CD8-positive, alpha-beta memory T cell (primary cell): ENCODE results near the gene HERC4. TPM values are rescaled to one million over a fixed set of nuclear protein-coding genes. Genes with fewer than 3 reads are reported as not detected.

ENCODE experiments used
- CTCF ChIA-PET: fragments of 350-600 bp; sonication (Branson Sonifier 250); formaldehyde crosslinking; loops from one replicate; lab custom pipeline; 2021; ENCODE audit warnings: antibody characterized with exemption; lab: Charles Lee
- POLR2A ChIA-PET: fragments of 350-600 bp; sonication (Branson Sonifier 250); formaldehyde crosslinking; loops from one replicate; lab custom pipeline; 2021; ENCODE audit warnings: antibody characterized with exemption; lab: Charles Lee
- DNase-seq, 5 donors: peaks; one replicate each; pipeline versions ENCODE4 v3.0.0 to v3.0.0-alpha.2; 2020 to 2022; ENCODE audit warnings: mixed read lengths in 1 of 5
- H3K27ac ChIP-seq: one replicate; pipeline ENCODE4 v1.7.0; 2013; ENCODE audit warnings: low read depth, mild to moderate bottlenecking, low read length, moderate library complexity
- H3K27me3 ChIP-seq: 2 replicates; pipeline ENCODE4 v1.7.0; 2013; ENCODE audit warnings: low read length, mild to moderate bottlenecking; ENCODE audit not compliant: insufficient read depth, poor library complexity, severe bottlenecking
- H3K36me3 ChIP-seq: 2 replicates; pipeline ENCODE4 v1.7.0; 2013; ENCODE audit warnings: mild to moderate bottlenecking, low read length, moderate library complexity; ENCODE audit not compliant: insufficient read depth
- H3K4me1 ChIP-seq: 2 replicates; pipeline ENCODE4 v1.7.0; 2013; ENCODE audit warnings: mild to moderate bottlenecking, low read length, moderate library complexity; ENCODE audit not compliant: insufficient read depth
- H3K4me3 ChIP-seq: 2 replicates; pipeline ENCODE4 v1.7.0; 2013; ENCODE audit warnings: mild to moderate bottlenecking, low read length
- H3K9me3 ChIP-seq: 2 replicates; pipeline ENCODE4 v1.7.0; 2013; ENCODE audit warnings: mild to moderate bottlenecking, low read length
- H3K27ac Mint-ChIP-seq, 8 donors: one replicate each; pipeline ENCODE4 v1.8.0; 2020 to 2021; ENCODE audit warnings: mixed read lengths in 8 of 8, mild to moderate bottlenecking in 6 of 8, inconsistent platforms in 3 of 8, moderate library complexity in 3 of 8
- H3K27me3 Mint-ChIP-seq, 2 donors: one replicate each; pipeline ENCODE4 v1.8.0; 2020 to 2021; ENCODE audit warnings: mixed read lengths in 2 of 2, mild to moderate bottlenecking in 1 of 2, moderate library complexity in 1 of 2
- H3K36me3 Mint-ChIP-seq, 3 donors: one replicate each; pipeline ENCODE4 v1.8.0; 2020 to 2021; ENCODE audit warnings: mixed read lengths in 3 of 3, inconsistent platforms in 1 of 3, mild to moderate bottlenecking in 1 of 3
- H3K4me1 Mint-ChIP-seq, 3 donors: one replicate each; pipeline ENCODE4 v1.8.0; 2020 to 2021; ENCODE audit warnings: mixed read lengths in 3 of 3, inconsistent platforms in 1 of 3, mild to moderate bottlenecking in 1 of 3
- H3K4me3 Mint-ChIP-seq, 7 donors: one replicate each; pipeline ENCODE4 v1.8.0; 2020 to 2021; ENCODE audit warnings: mixed read lengths in 7 of 7, mild to moderate bottlenecking in 6 of 7, moderate library complexity in 4 of 7, inconsistent platforms in 2 of 7
- H3K9me3 Mint-ChIP-seq, 5 donors: one replicate each; pipeline ENCODE4 v1.8.0; 2020 to 2022; ENCODE audit warnings: mixed read lengths in 5 of 5, mild to moderate bottlenecking in 3 of 5, moderate library complexity in 2 of 5, inconsistent platforms in 1 of 5
- polyA plus RNA-seq: library from polyadenylated mRNA; unstranded; fragments of 300-500 nt; fragmentation: Illumina TruSeq; gene quantifications from one replicate; pipeline ENCODE4 v1.2.3, GENCODE V29; 2021
- total RNA-seq, 2 experiments: library from RNA; stranded (reverse); gene quantifications; one replicate each; pipeline ENCODE4 v1.2.3, GENCODE V29; 2021

The HERC4 gene
- total and polyA plus RNA-seq, 3 experiments from 2014 or later: 19.0 to 41.6 (median 41.0) TPM

DNA sequence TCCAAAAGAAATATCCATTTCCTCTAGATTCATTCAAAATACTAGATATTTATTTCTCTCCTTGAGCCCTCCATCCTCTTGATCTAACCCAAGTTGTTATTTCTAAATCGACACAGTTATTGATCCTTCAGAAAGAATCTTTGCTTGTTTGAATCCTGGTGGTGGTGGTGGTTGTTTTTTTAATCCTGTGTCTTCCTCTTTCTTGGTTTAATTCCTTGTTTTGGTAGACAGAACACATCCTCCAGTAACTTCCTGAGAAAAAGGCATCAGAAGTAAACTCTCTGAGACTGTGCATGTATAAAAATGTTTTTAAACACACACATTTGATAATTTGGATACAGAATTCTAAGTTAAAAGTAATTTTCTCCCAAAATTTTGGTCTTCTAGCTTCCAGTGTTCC lies 140.7 kb downstream of the HERC4 start:
- H3K27ac Mint-ChIP-seq: peak overlapping the region in 2 of 8 donors; percentile 17 to 73
- no peak overlapping the region for H3K4me3 ChIP-seq

GRCh38 chr10:67933199-67933598 lies 141.9 kb downstream of the HERC4 start:
- Mint-ChIP-seq H3K4me3 (no peak overlapping the region), H3K27ac (peak overlapping the region in 3 of 8 donors; percentile 7 to 52 (median 20)), H3K9me3 (no peaks in the 10 kb centered on the region), H3K4me1 (no peaks in the 10 kb centered on the region), H3K27me3 (no peaks in the 10 kb centered on the region), H3K36me3 (peaks cover 4 to 78% (median 6%) of the 10 kb centered on the region in 3 donors)
- Histone ChIP-seq H3K36me3 (peaks cover 12% of the 10 kb centered on the region), H3K4me3 (no peak overlapping the region), H3K4me1 (no peaks in the 10 kb centered on the region), H3K9me3 (no peaks in the 10 kb centered on the region), H3K27ac (no peak overlapping the region), H3K27me3 (no peaks in the 10 kb centered on the region)
- POLR2A ChIA-PET: interaction anchor here (0.5 kb wide), 1 partner anchor 38 kb away, joined by 5 read pairs; no protein-coding TSS in a partner anchor
- no peak for DNase-seq
- CTCF ChIA-PET: no interaction called here

More for the DNA sequence above, 140.7 kb downstream of the HERC4 start:
- H3K36me3 Mint-ChIP-seq: peaks cover 4 to 78% (median 8%) of the 10 kb centered on the region in 3 donors
- ChIA-PET CTCF (no interaction called here), POLR2A (no interaction called here)
- Histone ChIP-seq H3K27ac (no peak overlapping the region), H3K4me1 (no peaks in the 10 kb centered on the region), H3K27me3 (no peaks in the 10 kb centered on the region), H3K36me3 (peaks cover 18% of the 10 kb centered on the region), H3K9me3 (no peaks in the 10 kb centered on the region)
- H3K27me3 Mint-ChIP-seq: no peaks in the 10 kb centered on the region
- H3K9me3 Mint-ChIP-seq: no peaks in the 10 kb centered on the region
- no peaks in the 10 kb centered on the region for H3K4me1 Mint-ChIP-seq
- no peak overlapping the region for H3K4me3 Mint-ChIP-seq
- no peak for DNase-seq

GRCh38 chr10:67926951-67927350 lies 148.1 kb downstream of the HERC4 start:
- peaks cover 0 to 3% (median 2%) of the 10 kb centered on the region in 3 donors for H3K4me1 Mint-ChIP-seq
- Histone ChIP-seq H3K4me3 (no peak overlapping the region), H3K27me3 (no peaks in the 10 kb centered on the region), H3K27ac (no peak overlapping the region), H3K4me1 (no peaks in the 10 kb centered on the region), H3K9me3 (no peaks in the 10 kb centered on the region), H3K36me3 (peaks cover 14% of the 10 kb centered on the region)
- ChIA-PET CTCF (interaction anchor here (0.9 kb wide), 1 partner anchor 72 kb away, joined by 3 read pairs; no protein-coding TSS in a partner anchor), POLR2A (no interaction called here)
- no peak overlapping the region for H3K4me3 Mint-ChIP-seq
- no peaks in the 10 kb centered on the region for H3K9me3 Mint-ChIP-seq
- peaks cover 4 to 82% (median 15%) of the 10 kb centered on the region in 3 donors for H3K36me3 Mint-ChIP-seq
- DNase-seq: no peak
- peak overlapping the region in 2 of 8 donors; percentile 22 to 85 for H3K27ac Mint-ChIP-seq
- H3K27me3 Mint-ChIP-seq: no peaks in the 10 kb centered on the region

- Histone ChIP-seq H3K36me3 (peaks cover 14% of the 10 kb centered on the region), H3K27me3 (no peaks in the 10 kb centered on the region), H3K9me3 (no peaks in the 10 kb centered on the region), H3K4me3 (no peak overlapping the region), H3K4me1 (no peaks in the 10 kb centered on the region), H3K27ac (no peak overlapping the region)
- Mint-ChIP-seq H3K27ac (peak overlapping the region in 4 of 8 donors; percentile 5 to 66 (median 18)), H3K4me3 (no peak overlapping the region), H3K9me3 (no peaks in the 10 kb centered on the region), H3K4me1 (peaks cover 0 to 3% (median 2%) of the 10 kb centered on the region in 3 donors), H3K27me3 (no peaks in the 10 kb centered on the region), H3K36me3 (peaks cover 4 to 72% (median 15%) of the 10 kb centered on the region in 3 donors)
- ChIA-PET POLR2A (no interaction called here), CTCF (no interaction called here)
- no peak for DNase-seq
Observed at GRCh38 chr10:67925449-67926005, 149.6 kb downstream of the HERC4 start.

- no peak overlapping the region for H3K27ac Mint-ChIP-seq
- DNase-seq: no peak
- no peak overlapping the region for H3K4me3 ChIP-seq
- no peaks in the 10 kb centered on the region for H3K27me3 Mint-ChIP-seq
- no peak overlapping the region for H3K4me3 Mint-ChIP-seq
- H3K9me3 Mint-ChIP-seq: no peaks in the 10 kb centered on the region
- H3K9me3 ChIP-seq: no peaks in the 10 kb centered on the region
- H3K27me3 ChIP-seq: no peaks in the 10 kb centered on the region
- ChIA-PET CTCF (no interaction called here), POLR2A (no interaction called here)
- peaks cover 4 to 70% (median 17%) of the 10 kb centered on the region in 3 donors for H3K36me3 Mint-ChIP-seq
- peaks cover 0 to 3% (median 2%) of the 10 kb centered on the region in 3 donors for H3K4me1 Mint-ChIP-seq
- H3K4me1 ChIP-seq: no peaks in the 10 kb centered on the region
- H3K27ac ChIP-seq: no peak overlapping the region
- peaks cover 14% of the 10 kb centered on the region for H3K36me3 ChIP-seq
Observed at GRCh38 chr10:67924136-67924535, 150.9 kb downstream of the HERC4 start.

- peak overlapping the region in 2 of 8 donors; percentile 6 to 75 for H3K27ac Mint-ChIP-seq
- no peak for DNase-seq
- Histone ChIP-seq H3K36me3 (peaks cover 14% of the 10 kb centered on the region), H3K27ac (no peak overlapping the region), H3K9me3 (no peaks in the 10 kb centered on the region), H3K27me3 (no peaks in the 10 kb centered on the region), H3K4me1 (no peaks in the 10 kb centered on the region), H3K4me3 (no peak overlapping the region)
- POLR2A ChIA-PET: no interaction called here
- no peaks in the 10 kb centered on the region for H3K27me3 Mint-ChIP-seq
- CTCF ChIA-PET: no interaction called here
- no peak overlapping the region for H3K4me3 Mint-ChIP-seq
- H3K4me1 Mint-ChIP-seq: peaks cover 0 to 3% (median 2%) of the 10 kb centered on the region in 3 donors
- H3K36me3 Mint-ChIP-seq: peaks cover 4 to 68% (median 18%) of the 10 kb centered on the region in 3 donors
- no peaks in the 10 kb centered on the region for H3K9me3 Mint-ChIP-seq
Observed at GRCh38 chr10:67923551-67923950, 151.5 kb downstream of the HERC4 start.

- Mint-ChIP-seq H3K27me3 (no peaks in the 10 kb centered on the region), H3K4me1 (peaks cover 1 to 11% (median 11%) of the 10 kb centered on the region in 3 donors), H3K27ac (peak overlapping the region in 5 of 8 donors; percentile 6 to 76 (median 46)), H3K4me3 (no peak overlapping the region), H3K9me3 (no peaks in the 10 kb centered on the region), H3K36me3 (peaks cover 0 to 65% (median 14%) of the 10 kb centered on the region in 3 donors)
- H3K36me3 ChIP-seq: peaks cover 19% of the 10 kb centered on the region
- DNase-seq: no peak
- CTCF ChIA-PET: interaction anchor here (1.5 kb wide), 1 partner anchor 15 kb away, joined by 3 read pairs; no protein-coding TSS in a partner anchor
- H3K27ac ChIP-seq: no peak overlapping the region
- no peak overlapping the region for H3K4me3 ChIP-seq
- H3K9me3 ChIP-seq: no peaks in the 10 kb centered on the region
- H3K27me3 ChIP-seq: no peaks in the 10 kb centered on the region
- POLR2A ChIA-PET: no interaction called here
- no peaks in the 10 kb centered on the region for H3K4me1 ChIP-seq
Observed at GRCh38 chr10:67921065-67921464, 154.0 kb downstream of the HERC4 start.

DNA sequence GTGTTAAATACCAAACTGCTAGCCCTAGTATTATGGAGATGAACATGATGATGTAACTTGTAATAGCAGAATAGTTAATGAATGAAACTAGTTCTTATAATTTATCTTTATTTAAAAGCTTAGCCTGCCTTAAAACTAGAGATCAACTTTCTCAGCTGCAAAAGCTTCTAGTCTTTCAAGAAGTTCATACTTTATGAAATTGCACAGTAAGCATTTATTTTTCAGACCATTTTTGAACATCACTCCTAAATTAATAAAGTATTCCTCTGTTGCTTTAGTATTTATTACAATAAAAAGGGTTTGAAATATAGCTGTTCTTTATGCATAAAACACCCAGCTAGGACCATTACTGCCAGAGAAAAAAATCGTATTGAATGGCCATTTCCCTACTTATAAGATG lies 157.4 kb downstream of the HERC4 start:
- H3K27ac Mint-ChIP-seq: peak overlapping the region in 1 of 8 donors; percentile 7
- H3K36me3 ChIP-seq: peaks cover 22% of the 10 kb centered on the region
- peaks cover 15 to 25% (median 17%) of the 10 kb centered on the region in 3 donors for H3K4me1 Mint-ChIP-seq
- POLR2A ChIA-PET: no interaction called here
- no peaks in the 10 kb centered on the region for H3K27me3 Mint-ChIP-seq
- H3K4me3 ChIP-seq: no peak overlapping the region
- no peak overlapping the region for H3K4me3 Mint-ChIP-seq
- CTCF ChIA-PET: no interaction called here
- no peak for DNase-seq
- H3K9me3 ChIP-seq: no peaks in the 10 kb centered on the region
- H3K4me1 ChIP-seq: no peaks in the 10 kb centered on the region
- no peaks in the 10 kb centered on the region for H3K9me3 Mint-ChIP-seq
- H3K36me3 Mint-ChIP-seq: peaks cover 5 to 58% (median 16%) of the 10 kb centered on the region in 3 donors
- no peak overlapping the region for H3K27ac ChIP-seq
- H3K27me3 ChIP-seq: no peaks in the 10 kb centered on the region
